GM12801 (cell line): Measurements from ENCODE around the gene CLDN3.

Experiments
- TF ChIP-seq, protein P1 (sequence below): IDR thresholded peaks from one replicate; pipeline ENCODE4 v1.5.1; 2011; ENCODE audit warnings: control low read depth; ENCODE audit not compliant: insufficient read length; ENCODE audit errors: extremely low read depth

The CLDN3 gene

GRCh38 chr7:73762659-73762999, 7.4 kb downstream of the CLDN3 start:
- TF ChIP-seq, protein P1, sequence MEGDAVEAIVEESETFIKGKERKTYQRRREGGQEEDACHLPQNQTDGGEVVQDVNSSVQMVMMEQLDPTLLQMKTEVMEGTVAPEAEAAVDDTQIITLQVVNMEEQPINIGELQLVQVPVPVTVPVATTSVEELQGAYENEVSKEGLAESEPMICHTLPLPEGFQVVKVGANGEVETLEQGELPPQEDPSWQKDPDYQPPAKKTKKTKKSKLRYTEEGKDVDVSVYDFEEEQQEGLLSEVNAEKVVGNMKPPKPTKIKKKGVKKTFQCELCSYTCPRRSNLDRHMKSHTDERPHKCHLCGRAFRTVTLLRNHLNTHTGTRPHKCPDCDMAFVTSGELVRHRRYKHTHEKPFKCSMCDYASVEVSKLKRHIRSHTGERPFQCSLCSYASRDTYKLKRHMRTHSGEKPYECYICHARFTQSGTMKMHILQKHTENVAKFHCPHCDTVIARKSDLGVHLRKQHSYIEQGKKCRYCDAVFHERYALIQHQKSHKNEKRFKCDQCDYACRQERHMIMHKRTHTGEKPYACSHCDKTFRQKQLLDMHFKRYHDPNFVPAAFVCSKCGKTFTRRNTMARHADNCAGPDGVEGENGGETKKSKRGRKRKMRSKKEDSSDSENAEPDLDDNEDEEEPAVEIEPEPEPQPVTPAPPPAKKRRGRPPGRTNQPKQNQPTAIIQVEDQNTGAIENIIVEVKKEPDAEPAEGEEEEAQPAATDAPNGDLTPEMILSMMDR = no peak

DNA sequence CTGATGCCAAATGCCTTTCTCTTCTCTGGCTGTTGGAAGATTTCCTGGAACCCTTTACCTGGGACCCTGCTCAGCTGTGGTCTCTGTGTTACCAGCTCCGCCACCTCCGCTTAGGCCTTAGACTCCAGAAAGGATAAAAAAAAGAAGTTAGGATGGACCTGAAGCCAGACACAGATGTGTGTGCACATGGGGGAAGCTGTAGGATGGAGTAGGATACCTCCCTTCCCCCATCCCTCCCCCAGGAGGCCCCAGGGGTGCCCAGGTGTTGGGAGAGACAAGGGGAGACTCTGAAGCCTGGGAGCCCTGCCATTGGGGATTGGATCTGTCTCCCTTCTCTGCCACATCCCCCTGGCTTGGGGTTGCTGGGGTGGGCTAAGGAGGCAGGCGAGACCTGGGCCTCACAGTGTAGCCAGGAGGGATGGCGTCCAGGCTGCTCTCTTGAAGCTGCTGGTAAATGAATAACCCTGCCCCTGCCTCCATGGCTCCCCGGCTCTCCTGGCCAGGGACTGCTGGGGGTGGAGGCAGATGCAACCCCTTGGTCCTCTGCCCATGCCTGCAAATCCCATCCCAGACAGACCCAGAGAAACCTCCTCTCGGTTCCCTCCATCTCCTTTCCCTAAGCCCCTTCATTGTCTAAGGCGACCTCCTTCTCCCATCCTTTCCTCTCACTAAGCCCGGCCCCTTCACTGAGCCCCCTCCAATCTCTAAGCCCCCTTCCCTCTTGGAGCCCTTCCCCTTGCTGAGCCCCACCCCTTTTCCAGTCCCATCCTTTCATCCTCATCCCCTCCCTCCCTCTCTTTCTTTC, 8.0 kb downstream of the CLDN3 start:
- TF ChIP-seq, protein P1 = no peak

DNA sequence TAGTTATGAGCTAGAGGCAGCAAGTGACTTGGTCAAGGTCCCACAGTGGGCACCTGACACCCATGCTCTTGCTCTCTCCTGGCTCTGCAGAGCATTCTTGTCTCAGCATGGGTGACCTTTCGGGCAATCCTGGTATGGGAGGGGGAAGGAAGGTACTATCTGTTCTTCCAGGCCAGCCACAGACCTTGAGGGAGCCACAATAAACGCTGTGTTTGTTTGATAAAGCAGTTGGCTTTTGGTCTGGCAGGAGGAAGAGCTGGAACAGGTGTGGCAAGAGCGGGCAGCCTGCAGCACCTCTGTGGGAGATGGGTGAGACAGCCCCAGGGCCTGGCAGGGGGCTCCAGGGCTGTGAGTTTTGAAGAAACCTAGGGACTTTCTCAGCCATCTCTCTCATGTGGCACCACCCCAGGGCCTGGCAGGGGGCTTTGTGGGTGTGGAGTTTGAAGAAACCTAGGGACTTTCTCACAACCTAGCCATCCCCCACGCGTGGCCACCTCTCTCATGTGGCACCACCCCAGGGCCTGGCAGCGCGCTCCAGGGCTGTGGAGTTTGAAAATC, 11.4 kb downstream of the CLDN3 start:
- TF ChIP-seq, protein P1 = no peak

- TF ChIP-seq, protein P1 = no peak
Observed at GRCh38 chr7:73749931-73750776, 19.9 kb downstream of the CLDN3 start.

DNA sequence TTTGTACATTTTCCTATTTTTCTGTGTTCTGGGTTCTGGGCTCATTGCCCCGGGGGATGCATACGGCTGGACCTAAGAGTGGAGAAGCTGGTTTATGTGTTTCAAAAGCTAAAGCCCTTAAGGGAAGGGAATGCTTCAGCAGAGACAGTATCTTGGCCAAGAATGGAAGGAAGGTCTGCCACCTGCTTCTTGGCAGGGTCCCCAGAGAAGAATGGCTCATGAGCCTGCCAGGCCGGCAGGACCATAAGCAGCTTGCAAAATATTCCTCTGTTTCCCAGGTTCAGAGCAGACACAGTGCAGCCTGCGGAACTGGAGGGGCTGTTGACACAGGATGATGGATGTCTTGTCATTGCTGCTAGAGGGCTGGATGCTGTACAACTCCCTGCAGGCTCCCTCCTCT, 23.7 kb downstream of the CLDN3 start:
- TF ChIP-seq, protein P1 = no peak

DNA sequence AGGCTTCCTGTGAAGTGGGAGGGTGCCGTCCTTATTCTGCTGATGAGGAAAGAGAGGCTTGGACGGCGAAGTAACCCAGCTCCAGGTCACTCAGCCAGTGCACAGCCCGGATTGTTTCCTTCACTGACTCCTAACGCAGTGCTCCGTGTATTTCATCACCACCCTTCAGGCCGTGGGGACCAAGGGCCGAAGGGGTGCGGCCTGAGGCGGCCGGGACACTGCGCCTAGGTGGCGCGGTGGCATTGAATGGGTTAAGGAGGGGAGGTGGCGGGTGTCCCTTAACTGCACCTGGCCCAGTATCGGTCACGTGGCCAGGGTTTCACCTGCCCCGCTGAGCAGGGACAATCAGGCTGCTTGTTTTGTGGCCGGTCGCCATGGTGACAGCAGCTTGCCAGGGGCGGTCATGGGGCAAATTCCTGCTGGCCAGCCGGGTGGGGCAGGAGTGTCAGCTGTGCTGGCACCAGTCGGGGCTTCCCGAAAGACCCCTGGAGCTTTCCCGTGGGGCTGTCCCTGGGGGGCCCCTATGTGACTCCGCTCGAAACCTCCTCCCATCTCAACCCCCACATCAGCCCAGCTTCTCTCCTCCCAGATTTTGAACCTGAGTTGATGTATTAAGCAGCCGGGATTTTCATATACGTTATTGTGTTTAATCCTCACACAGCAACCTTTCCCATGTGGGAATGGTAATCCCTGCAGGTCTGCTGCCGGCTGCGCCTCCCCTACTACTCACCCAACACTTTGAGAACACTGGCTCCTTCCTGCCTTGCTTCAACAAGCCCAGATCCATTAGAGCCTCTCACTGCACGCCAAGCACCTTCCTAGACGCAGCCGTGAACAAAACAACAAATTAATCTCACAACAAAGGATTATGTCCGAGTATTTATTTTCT, 27.1 kb downstream of the CLDN3 start:
- TF ChIP-seq, protein P1 = no peak
